WERI-Rb-1 (cell line): Measurements from ENCODE around the gene SH3YL1.

Experiments used
- DNase-seq: peaks from one replicate; pipeline ENCODE4 v3.0.0-alpha.2; 2020
- H3K27ac ChIP-seq: fragments of 250-450 bp; sonication (Bioruptor Pico); 2 replicates; pipeline ENCODE4 v1.5.1; 2020; ENCODE audit warnings: mild to moderate bottlenecking, moderate library complexity
- H3K27me3 ChIP-seq: fragments of 250-450 bp; sonication (Bioruptor Pico); 2 replicates; pipeline ENCODE4 v1.5.1; 2021; ENCODE audit warnings: mild to moderate bottlenecking, low read depth, moderate library complexity; ENCODE audit not compliant: insufficient read depth, severe bottlenecking
- H3K36me3 ChIP-seq: fragments of 250-450 bp; sonication (Bioruptor Pico); 2 replicates; pipeline ENCODE4 v1.5.1; 2020; ENCODE audit warnings: mild to moderate bottlenecking, moderate library complexity
- H3K4me3 ChIP-seq: 2 replicates; pipeline ENCODE4 v1.5.1; 2011; ENCODE audit warnings: low read depth, mild to moderate bottlenecking, control low read depth, low read length
- H3K9me3 ChIP-seq: fragments of 250-450 bp; sonication (Bioruptor Pico); 2 replicates; pipeline ENCODE4 v1.5.1; 2021; ENCODE audit warnings: mild to moderate bottlenecking, moderate library complexity; ENCODE audit not compliant: severe bottlenecking
- TF ChIP-seq, protein P1 (sequence below): IDR thresholded peaks from 2 replicates; pipeline ENCODE4 v1.5.1; 2011; ENCODE audit warnings: low read depth, mild to moderate bottlenecking, control low read depth, inconsistent platforms, low read length

SH3YL1 gene

DNA sequence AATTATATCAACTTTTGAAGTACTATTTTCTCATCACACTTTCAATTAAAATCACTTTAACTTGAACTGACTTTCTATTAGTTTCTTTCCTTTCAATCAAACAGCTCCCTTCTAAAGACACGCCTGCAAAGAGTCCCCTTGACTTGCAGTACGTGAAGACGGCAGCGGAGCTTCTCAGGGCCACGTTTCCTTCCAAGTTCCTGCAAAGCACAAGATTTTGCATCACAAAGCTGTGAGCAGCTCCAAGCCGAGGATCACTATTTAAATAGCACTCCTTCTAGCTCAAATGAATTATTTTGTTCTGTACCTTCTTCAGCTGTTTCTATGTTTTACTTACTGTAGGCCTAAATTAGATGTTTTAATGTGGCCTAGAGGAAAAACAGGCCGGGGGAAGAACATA lies 30.8 kb downstream of the SH3YL1 start:
- no peaks in the 10 kb centered on the region for H3K36me3 ChIP-seq
- H3K9me3 ChIP-seq, result no peaks in the 10 kb centered on the region
- no peak overlapping the region for H3K27ac ChIP-seq
- no peaks in the 10 kb centered on the region for H3K27me3 ChIP-seq
- TF ChIP-seq, protein P1, sequence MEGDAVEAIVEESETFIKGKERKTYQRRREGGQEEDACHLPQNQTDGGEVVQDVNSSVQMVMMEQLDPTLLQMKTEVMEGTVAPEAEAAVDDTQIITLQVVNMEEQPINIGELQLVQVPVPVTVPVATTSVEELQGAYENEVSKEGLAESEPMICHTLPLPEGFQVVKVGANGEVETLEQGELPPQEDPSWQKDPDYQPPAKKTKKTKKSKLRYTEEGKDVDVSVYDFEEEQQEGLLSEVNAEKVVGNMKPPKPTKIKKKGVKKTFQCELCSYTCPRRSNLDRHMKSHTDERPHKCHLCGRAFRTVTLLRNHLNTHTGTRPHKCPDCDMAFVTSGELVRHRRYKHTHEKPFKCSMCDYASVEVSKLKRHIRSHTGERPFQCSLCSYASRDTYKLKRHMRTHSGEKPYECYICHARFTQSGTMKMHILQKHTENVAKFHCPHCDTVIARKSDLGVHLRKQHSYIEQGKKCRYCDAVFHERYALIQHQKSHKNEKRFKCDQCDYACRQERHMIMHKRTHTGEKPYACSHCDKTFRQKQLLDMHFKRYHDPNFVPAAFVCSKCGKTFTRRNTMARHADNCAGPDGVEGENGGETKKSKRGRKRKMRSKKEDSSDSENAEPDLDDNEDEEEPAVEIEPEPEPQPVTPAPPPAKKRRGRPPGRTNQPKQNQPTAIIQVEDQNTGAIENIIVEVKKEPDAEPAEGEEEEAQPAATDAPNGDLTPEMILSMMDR, result no peak
- H3K4me3 ChIP-seq, result no peak overlapping the region
- DNase-seq, result no peak

DNA sequence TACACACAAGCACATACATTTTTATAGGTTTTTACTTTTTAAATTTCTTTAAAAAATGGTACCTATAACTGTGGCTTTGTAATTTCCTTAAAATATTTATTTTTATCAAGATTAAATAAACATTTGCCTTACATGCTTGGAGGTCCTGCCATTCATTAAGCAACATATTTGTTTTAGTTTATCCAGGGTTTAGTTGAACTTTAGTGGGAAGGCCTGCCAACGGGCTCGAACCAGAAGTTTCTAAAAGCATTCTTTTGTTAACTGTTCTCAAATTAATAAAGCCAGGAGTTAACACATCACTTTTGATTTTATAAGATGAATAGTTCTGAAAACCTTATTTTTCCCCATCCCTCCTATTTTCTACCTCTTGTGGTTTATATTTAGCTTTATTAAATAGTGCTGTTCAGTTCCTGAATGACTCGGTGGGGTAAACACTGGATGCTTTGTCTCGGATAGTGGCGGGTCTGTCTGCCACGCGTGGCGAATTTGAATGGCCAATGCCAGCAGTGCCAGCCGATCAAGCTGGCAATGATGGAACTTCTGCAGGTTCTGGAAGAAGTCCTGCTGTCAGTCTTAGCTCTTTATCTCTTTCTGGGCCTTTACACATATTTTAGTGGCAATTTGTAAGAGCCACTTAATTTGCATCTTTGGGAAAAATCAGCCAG lies 32.2 kb downstream of the SH3YL1 start:
- Histone ChIP-seq H3K4me3 (no peak overlapping the region), H3K36me3 (no peaks in the 10 kb centered on the region), H3K27me3 (no peaks in the 10 kb centered on the region), H3K9me3 (no peaks in the 10 kb centered on the region), H3K27ac (no peak overlapping the region)
- TF ChIP-seq, protein P1, result no peak
- no peak for DNase-seq

DNA sequence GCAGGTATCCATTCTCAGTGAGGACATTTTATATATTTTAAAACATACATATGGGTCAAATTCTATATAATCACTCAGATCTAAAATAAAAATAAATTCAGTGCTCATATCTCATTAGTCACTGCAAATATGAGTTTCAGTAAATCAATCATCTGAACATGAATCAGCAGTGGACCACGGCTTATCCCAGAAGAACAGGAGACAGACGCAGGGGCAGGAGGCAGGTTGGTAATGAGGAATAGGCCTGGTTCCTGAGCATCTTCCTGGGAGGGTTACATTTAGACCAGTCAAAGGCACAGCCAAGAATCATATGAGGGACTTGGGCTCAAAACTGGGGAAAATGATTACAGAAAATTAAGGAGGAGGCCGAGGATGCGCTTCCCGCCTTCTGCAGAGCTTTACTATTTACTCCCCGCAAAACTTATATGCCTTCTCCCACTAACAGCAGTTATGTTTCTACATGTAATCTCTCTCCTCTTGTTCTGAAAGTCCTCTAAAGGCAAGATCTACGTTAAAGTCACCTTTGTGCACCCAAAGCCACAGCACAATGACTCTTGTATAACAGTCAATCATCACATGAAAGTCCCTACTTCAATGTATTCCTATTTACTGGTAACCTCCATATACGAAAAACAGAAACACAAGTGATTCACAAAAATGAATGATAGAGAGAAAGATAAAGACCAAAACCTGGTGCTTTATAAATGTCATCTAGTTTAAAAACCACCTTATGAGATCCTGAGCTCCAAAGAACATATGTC lies 35.1 kb downstream of the SH3YL1 start:
- Histone ChIP-seq H3K9me3 (no peaks in the 10 kb centered on the region), H3K4me3 (no peak overlapping the region), H3K27me3 (no peaks in the 10 kb centered on the region), H3K27ac (no peak overlapping the region), H3K36me3 (no peaks in the 10 kb centered on the region)
- DNase-seq, result no peak
- TF ChIP-seq, protein P1, result no peak

GRCh38 chr2:228115-228514 lies 35.7 kb downstream of the SH3YL1 start:
- Histone ChIP-seq H3K27me3 (no peaks in the 10 kb centered on the region), H3K27ac (no peak overlapping the region), H3K36me3 (no peaks in the 10 kb centered on the region), H3K9me3 (no peaks in the 10 kb centered on the region), H3K4me3 (no peak overlapping the region)
- no peak for DNase-seq
- TF ChIP-seq, protein P1, result no peak

- no peak overlapping the region for H3K27ac ChIP-seq
- H3K27me3 ChIP-seq, result no peaks in the 10 kb centered on the region
- DNase-seq, result no peak
- TF ChIP-seq, protein P1, result no peak
- no peak overlapping the region for H3K4me3 ChIP-seq
- H3K9me3 ChIP-seq, result no peaks in the 10 kb centered on the region
- H3K36me3 ChIP-seq, result no peaks in the 10 kb centered on the region
These were observed 39.7 kb downstream of the SH3YL1 start for GRCh38 chr2:223971-224760.
